ENCODE data around the gene OTULIN.

OTULIN gene

GRCh38 chr5:14664270-14665100, at the start of gene OTULIN:
Gene OTULIN, plus strand, starts transcription at chr5:14664718. Its CDS starts 108 bp downstream, at chr5:14664826.
- DNase-seq (ENCODE audit: low spot score): peak; percentile 99

DNA sequence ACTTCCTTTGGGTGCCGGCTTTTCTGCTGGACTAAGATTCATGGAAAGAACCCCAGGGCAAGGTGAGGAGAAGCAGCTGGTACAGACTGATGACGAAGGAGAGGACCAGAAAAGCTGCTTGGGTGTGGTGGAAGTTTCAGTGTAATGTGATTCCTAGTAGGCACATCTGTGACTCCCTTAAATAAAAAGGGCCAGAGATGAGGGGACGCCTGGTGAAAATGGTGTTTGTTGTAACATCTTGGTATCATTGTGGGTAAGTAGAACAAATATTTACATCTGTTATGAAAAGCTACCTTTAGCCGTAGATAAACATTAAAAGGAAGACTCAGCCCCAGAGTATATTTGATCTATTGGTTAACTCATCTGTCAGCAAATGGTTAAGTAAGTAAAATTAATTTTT, 49.2 kb upstream of the OTULIN start:
- DNase-seq (ENCODE audit: low spot score): no peak

DNA sequence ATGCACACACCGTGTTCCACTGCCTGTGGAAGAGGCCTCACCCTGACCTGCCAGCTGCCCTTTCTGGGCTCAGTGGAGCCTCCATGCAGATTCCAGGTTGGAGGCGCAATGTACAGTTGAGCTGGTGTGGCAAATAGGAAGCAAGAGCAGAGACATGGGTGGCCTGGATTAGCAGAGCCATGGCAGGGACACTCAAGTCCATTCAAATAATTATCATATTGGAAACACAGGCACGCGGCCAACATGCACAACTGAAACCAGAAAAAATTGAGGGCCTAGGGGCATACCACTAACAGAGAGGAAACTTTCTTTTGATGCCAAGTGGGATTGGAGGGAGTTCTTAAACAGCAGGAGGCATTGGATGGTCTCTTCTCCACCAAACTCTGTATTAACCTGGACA, 47.1 kb upstream of the OTULIN start:
- DNase-seq (ENCODE audit: low spot score): no peak

DNA sequence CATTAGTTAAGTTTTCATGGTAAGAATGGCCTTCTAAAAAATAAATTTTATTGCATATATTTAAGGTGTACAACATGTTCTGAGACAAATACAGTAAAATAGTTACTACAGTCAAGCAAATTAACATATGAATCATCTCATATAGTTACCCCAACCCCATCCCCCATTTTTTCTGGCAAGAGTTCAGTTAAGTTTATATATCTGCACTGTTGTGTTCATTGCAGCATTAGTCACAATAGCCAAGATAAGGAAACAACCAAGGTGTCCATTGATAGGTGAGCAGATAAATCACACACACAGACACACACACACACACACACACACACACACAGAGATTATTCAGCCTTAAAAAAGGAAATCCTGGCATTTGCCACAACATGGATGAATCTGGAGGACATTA, 37.2 kb upstream of the OTULIN start:
- no peak for DNase-seq (ENCODE audit: low spot score)

DNA sequence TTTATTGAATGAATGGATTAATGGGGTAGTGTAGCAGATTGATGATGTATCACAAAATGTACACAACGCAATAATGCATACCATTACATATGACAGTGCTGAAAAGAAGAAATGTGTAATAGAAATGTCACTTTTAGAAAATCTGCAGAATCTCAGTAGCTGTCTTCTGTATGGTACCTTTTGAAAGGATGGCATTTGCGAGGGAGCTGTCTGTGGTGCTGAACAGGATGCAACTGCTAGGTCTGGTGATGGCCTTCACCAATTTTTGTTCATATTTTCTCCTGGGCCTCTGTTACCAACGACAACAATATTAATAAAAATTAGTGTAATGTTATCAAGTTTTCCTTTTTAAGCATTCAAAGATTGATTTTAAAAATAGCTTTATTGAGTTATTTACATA, 36.2 kb upstream of the OTULIN start:
- DNase-seq (ENCODE audit: low spot score): peak; percentile 73

DNA sequence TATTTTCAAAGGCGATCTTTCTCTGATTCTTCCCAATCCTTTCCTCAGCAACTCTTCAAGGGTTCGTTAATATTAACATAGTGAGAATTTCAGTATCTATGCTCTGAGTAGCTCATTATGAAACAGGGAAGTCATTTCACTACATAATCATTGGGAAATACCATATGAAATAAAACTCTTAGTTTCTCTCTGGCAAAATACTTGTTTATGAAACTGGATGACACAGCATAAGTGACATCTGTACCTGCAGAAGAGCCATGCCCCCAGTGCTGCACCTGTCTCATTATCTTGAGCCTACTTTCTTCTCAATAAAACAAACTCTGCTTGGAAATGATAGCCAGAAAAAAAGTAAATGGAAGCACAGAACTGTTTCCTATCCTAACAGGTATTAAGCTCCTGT, 33.8 kb upstream of the OTULIN start:
- no peak for DNase-seq (ENCODE audit: low spot score)

DNA sequence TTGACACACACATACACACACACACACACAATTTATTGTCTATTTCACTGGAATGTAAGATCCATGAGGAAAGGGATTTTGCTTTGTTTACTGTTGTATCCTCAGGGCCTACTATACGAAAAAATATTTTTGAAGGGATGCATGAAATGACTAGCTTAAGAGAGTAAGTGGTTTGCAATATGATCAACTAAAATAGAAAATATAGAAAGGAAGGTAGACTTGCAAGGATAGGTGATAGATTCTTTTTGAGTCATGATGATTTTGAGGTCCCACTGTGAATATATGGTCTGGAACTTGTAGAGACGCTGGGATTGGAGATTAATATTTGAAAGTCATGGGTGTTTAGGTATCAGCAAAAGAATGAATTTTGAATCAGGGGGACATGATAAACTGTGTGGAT, 28.9 kb upstream of the OTULIN start:
- DNase-seq (ENCODE audit: low spot score): no peak

GRCh38 chr5:14640765-14641164, 23.8 kb upstream of the OTULIN start:
- DNase-seq (ENCODE audit: low spot score): no peak

DNA sequence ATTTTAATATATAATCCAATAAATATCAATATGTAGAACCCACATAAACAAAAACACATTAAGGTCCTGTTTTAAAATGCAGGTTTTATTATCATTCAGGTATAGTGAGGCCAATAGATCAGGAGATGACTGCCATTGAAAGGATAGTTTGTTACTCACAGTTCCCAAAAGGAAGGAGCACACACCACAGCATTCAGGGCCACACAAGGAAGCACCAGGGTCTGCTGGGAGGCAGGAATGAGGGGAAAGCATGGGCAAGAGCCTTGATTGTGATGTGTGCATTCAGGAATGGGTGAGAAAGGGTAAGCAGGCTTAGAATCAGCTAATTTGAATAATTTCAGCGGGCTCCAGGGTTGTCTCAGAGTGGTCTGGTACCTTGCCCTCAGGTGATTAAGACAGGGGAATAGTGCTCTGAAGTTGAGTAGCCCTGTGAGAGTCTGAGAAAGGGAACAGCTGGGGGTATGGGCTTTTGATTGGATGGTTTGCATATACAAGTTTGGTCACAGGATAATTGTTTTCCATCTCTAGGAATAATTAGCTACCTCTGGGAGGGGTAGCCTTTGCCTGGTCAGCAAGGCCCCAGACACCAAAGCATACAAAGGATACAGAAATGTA, 19.8 kb upstream of the OTULIN start:
- no peak for DNase-seq (ENCODE audit: low spot score)

- no peak for DNase-seq (ENCODE audit: low spot score)
These were observed 14.5 kb upstream of the OTULIN start for GRCh38 chr5:14650052-14650451.

DNA sequence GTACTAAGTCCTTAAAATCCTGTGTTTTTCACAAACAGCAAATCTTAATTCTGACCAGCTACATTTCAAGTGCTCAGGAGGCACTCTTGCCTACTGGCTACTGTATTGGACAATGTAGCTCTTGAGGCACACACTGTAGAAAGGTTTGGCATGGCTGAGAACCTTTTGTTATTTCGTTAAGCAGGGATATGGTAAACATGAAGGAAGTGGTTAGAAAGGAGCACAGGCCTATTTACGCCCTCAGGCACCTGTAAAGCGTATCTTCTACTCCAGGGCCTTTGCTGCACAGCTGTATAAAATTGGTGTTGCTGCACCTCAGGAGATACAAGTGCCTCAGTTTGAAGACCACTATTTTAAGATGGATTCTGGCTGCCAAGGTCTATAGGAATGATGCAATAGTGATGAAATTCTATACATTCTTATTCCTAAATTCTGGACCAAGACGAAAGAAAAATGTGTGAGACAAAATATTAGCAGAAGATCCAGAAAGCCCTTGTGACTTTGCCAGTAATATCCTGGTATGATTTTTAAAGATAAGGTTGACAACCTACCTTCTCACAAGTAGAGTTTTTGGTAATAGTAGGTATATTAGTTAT, 9.3 kb upstream of the OTULIN start:
- DNase-seq (ENCODE audit: low spot score): no peak

- DNase-seq (ENCODE audit: low spot score): no peak
These were observed 7.6 kb upstream of the OTULIN start for GRCh38 chr5:14656898-14657297.

GRCh38 chr5:14659821-14660607, 4.5 kb upstream of the OTULIN start:
- DNase-seq (ENCODE audit: low spot score): no peak

- no peak for DNase-seq (ENCODE audit: low spot score)
These were observed 3.7 kb upstream of the OTULIN start for GRCh38 chr5:14660833-14661232.

DNA sequence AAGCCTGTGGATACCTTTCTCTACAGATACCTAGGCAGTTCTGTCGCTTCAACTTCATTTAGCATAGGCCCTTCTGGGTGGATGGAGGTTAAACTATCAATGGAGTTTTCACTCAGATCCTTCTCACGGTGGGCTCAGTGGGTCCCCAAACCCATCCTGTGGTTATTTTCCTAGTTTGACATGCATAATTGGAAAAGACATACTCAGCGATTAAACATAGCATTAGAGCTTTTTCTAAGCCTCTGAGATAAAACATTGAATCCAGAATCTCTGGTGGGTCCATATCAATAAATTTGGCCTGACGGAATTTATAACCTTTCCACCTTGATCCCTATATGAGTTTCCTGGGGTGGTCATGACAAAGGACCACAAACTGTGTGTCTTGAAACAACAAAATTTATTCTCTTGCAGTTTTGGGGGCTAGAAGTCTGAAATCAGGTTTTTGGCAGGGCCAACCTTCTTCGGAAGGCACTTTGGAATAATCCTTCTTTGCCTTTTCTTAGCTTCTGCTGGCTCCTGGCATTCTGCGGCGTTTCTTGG, 1.7 kb upstream of the OTULIN start:
- DNase-seq (ENCODE audit: low spot score): no peak

- DNase-seq (ENCODE audit: low spot score): peak; percentile 9
These were observed 716 bp upstream of the OTULIN start for GRCh38 chr5:14663734-14664269.

DNA sequence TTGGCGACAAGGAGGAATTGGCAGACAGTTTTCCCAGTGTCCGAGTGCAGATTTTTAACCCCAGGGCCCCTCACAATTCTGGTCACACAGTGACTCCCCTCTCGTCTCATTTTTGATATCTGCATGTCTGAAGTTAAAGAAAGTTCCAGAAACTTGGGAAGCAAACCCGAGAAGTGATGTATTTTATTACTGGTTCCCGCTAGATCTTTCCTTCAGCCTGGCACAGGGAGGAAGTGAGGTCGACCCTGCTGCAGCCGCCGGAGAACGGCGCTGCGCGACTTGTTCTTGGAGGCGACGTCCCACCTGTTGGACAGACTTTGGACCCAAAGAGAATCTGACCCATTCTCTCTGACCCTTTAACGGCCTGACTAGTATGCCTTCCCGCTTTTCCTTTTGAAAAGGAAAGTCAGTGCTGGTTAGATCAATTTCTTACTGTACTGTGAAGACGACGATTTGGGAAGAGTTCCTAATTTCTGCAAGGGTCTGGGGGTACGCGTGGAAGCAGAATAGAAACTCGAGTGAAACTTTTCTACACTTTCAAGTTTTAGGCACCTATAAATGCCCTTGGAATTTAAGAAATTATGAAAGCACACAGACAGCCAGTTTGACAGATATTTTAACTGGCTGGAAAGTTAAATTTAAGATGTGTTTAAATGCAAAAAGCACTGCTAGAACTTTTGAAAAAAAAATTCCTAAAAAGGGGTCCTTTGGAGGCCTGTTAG, 744 bp downstream of the OTULIN start:
- peak; percentile 60 for DNase-seq (ENCODE audit: low spot score)

DNA sequence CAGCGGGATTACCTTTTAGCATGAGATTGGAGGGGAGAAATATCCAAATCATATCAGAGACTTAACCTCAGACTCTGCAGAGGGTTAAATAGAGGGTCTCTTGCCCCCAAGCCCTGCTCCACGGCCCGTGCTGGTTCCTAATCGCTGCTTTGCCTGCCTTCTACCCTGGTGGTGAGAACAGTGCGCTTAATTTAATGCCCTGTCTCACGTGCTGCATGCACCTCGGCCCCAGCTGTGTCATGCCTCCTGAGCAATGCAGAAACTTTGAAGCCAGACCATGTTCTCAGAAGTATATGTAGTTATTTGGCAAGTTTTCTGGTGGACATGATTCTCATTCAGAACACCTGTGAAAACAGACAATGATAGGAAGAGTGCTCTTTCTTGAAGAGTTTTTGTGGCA, 1.4 kb downstream of the OTULIN start:
- DNase-seq (ENCODE audit: low spot score): no peak

- no peak for DNase-seq (ENCODE audit: low spot score)
These were observed 1.8 kb downstream of the OTULIN start for GRCh38 chr5:14666357-14666756.

DNA sequence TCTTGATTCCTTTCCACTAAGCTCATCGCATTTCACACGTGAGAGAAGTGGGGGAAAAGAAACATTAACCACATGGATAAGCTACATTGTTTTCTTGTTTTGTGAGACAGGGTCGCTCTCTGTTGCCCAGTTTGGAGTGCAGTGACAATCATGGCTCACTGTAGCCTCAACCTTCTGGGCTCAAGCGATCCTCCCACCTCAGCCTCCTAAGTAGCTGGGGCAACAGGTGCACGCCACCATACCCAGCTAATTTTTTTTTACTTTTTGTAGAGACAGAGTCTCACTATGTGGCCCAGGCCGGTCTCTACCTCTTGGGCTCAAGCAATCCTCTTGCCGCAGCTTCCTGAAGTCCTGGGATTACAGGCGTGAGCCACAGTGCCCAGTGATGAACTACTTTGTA, 2.8 kb downstream of the OTULIN start:
- no peak for DNase-seq (ENCODE audit: low spot score)

DNA sequence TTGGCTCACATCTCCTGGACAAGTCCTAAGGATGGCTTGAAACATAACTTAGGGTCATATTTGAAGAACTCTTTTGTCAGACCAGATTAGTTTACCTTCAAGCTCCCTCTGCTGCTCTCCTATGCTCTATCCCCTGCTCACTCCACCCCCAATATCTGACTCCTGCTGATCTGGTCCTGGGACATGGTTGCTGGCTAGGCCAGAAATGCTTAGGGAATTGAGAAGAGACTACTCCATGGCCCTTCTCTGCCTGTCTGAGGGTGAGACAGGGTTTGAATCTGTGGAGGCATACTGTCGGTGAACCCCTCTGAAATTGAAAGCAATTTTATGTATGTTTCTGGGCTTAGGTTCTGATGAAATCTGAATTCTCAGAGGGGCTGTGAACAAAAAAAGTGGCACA, 3.3 kb downstream of the OTULIN start:
- no peak for DNase-seq (ENCODE audit: low spot score)
